SU-DHL-6 (cell line): ENCODE results near the gene SRGN.

Experiments
- EZH2phosphoT487 ChIP-seq: fragments of 200-600 bp; sonication (generic), shearing (Covaris generic); conservative IDR thresholded peaks from 2 replicates; pipeline ENCODE4 v1.6.1; 2018; ENCODE audit warnings: mild to moderate bottlenecking, antibody characterized with exemption, low read length, moderate library complexity, mixed read lengths
- TF ChIP-seq, protein P1 (sequence below): fragments of 200-600 bp; sonication (generic); IDR thresholded peaks from one replicate; pipeline ENCODE4 v1.5.1; 2017; ENCODE audit warnings: antibody characterized with exemption, mild to moderate bottlenecking, low read length, moderate library complexity; ENCODE audit not compliant: insufficient read depth, poor library complexity, severe bottlenecking

- TF ChIP-seq, protein P1, sequence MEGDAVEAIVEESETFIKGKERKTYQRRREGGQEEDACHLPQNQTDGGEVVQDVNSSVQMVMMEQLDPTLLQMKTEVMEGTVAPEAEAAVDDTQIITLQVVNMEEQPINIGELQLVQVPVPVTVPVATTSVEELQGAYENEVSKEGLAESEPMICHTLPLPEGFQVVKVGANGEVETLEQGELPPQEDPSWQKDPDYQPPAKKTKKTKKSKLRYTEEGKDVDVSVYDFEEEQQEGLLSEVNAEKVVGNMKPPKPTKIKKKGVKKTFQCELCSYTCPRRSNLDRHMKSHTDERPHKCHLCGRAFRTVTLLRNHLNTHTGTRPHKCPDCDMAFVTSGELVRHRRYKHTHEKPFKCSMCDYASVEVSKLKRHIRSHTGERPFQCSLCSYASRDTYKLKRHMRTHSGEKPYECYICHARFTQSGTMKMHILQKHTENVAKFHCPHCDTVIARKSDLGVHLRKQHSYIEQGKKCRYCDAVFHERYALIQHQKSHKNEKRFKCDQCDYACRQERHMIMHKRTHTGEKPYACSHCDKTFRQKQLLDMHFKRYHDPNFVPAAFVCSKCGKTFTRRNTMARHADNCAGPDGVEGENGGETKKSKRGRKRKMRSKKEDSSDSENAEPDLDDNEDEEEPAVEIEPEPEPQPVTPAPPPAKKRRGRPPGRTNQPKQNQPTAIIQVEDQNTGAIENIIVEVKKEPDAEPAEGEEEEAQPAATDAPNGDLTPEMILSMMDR: no peak
- TF ChIP-seq EZH2phosphoT487: no peak
Observed at GRCh38 chr10:69064762-69065328, 23.1 kb upstream of the SRGN start.
